WTC11 (cell line): ENCODE measurements around the gene BRD4. TPM values are rescaled to one million over a fixed set of nuclear protein-coding genes. Genes with fewer than 3 reads are reported as not detected.

Source experiments
- ATAC-seq: fragments of 200-7000 bp; cut with Tn5 transposase; 2 replicates; pipeline ENCODE4 v1.10.0; 2021; ENCODE audit warnings: mild to moderate bottlenecking, moderate library complexity
- CTCF ChIA-PET: fragments of 300-600 bp; sonication (Branson Sonifier 250); formaldehyde crosslinking; loops from one replicate; lab custom pipeline; 2021; ENCODE audit warnings: antibody characterized with exemption; lab: Charles Lee
- POLR2A ChIA-PET: fragments of 350-600 bp; sonication (Branson Sonifier 250); formaldehyde crosslinking; loops from one replicate; lab custom pipeline; 2021; ENCODE audit warnings: antibody characterized with exemption; lab: Charles Lee
- DNase-seq: peaks from one replicate; pipeline ENCODE4 v3.0.0; 2021; ENCODE audit warnings: low spot score
- H3K27ac Mint-ChIP-seq: 2 replicates; pipeline ENCODE4 v1.8.0; 2021; ENCODE audit warnings: mixed read lengths
- H3K27me3 Mint-ChIP-seq: 2 replicates; pipeline ENCODE4 v1.8.0; 2021; ENCODE audit warnings: low read depth, mild to moderate bottlenecking, moderate library complexity, mixed read lengths
- H3K36me3 Mint-ChIP-seq: 2 replicates; pipeline ENCODE4 v1.8.0; 2021; ENCODE audit warnings: mixed read lengths
- H3K4me1 Mint-ChIP-seq: 2 replicates; pipeline ENCODE4 v1.8.0; 2022; ENCODE audit warnings: mixed read lengths
- H3K4me3 Mint-ChIP-seq: 2 replicates; pipeline ENCODE4 v1.8.0; 2021; ENCODE audit warnings: mild to moderate bottlenecking, moderate library complexity, mixed read lengths
- H3K9me3 Mint-ChIP-seq: 2 replicates; pipeline ENCODE4 v1.8.0; 2021; ENCODE audit warnings: mixed read lengths
- ARID4B ChIP-seq: sonication (generic); formaldehyde crosslinking; IDR thresholded peaks from 2 replicates; pipeline ENCODE4 v1.8.0; 2023; ENCODE audit warnings: missing genetic modification reagents, mild to moderate bottlenecking, borderline replicate concordance
- ATF1 ChIP-seq: sonication (generic); formaldehyde crosslinking; IDR thresholded peaks from 2 replicates; pipeline ENCODE4 v1.8.1; 2023; ENCODE audit warnings: mild to moderate bottlenecking, moderate library complexity, missing genetic modification reagents
- EMX1 ChIP-seq: fragments of 250-450 bp; sonication (Bioruptor Pico); IDR thresholded peaks from 2 replicates; pipeline ENCODE4 v1.8.0; 2021; ENCODE audit warnings: mild to moderate bottlenecking
- FOXP1 ChIP-seq: sonication (generic); formaldehyde crosslinking; IDR thresholded peaks from 2 replicates; pipeline ENCODE4 v1.8.0; 2022; ENCODE audit warnings: missing genetic modification reagents, mild to moderate bottlenecking, moderate library complexity, borderline replicate concordance
- IRF1 ChIP-seq: sonication (generic); formaldehyde crosslinking; IDR thresholded peaks from 2 replicates; pipeline ENCODE4 v1.8.0; 2023; ENCODE audit warnings: missing genetic modification reagents
- NFATC4 ChIP-seq: fragments of 250-450 bp; sonication (Bioruptor Pico); IDR thresholded peaks from 2 replicates; pipeline ENCODE4 v1.9.0; 2021; ENCODE audit warnings: mild to moderate bottlenecking
- NR1H2 ChIP-seq: sonication (generic); formaldehyde crosslinking; IDR thresholded peaks from 2 replicates; pipeline ENCODE4 v1.9.0; 2021; ENCODE audit warnings: mild to moderate bottlenecking, moderate library complexity, missing genetic modification reagents
- PRRX2 ChIP-seq: fragments of 250-450 bp; sonication (Bioruptor Pico); IDR thresholded peaks from 2 replicates; pipeline ENCODE4 v1.8.0; 2021; ENCODE audit warnings: mild to moderate bottlenecking
- RELA ChIP-seq: sonication (generic); formaldehyde crosslinking; IDR thresholded peaks from 2 replicates; pipeline ENCODE4 v1.8.1; 2022; ENCODE audit warnings: missing genetic modification reagents, mild to moderate bottlenecking, borderline replicate concordance
- SOX15 ChIP-seq: fragments of 250-450 bp; sonication (Bioruptor Pico); IDR thresholded peaks from 2 replicates; pipeline ENCODE4 v1.9.0; 2021; ENCODE audit warnings: mild to moderate bottlenecking
- TCF7 ChIP-seq: sonication (generic); formaldehyde crosslinking; IDR thresholded peaks from 2 replicates; pipeline ENCODE4 v1.8.0; 2022; ENCODE audit warnings: mild to moderate bottlenecking, low read depth, missing genetic modification reagents, moderate library complexity
- ZBTB21 ChIP-seq: sonication (generic); formaldehyde crosslinking; IDR thresholded peaks from 2 replicates; pipeline ENCODE4 v1.8.1; 2023; ENCODE audit warnings: mild to moderate bottlenecking, missing genetic modification reagents, borderline replicate concordance
- ZMAT4 ChIP-seq: fragments of 250-450 bp; sonication (Bioruptor Pico); IDR thresholded peaks from 2 replicates; pipeline ENCODE4 v1.9.0; 2021; ENCODE audit warnings: mild to moderate bottlenecking
- total RNA-seq: library from RNA; stranded (reverse); gene quantifications from 3 replicates; pipeline ENCODE4 v1.2.3, GENCODE V29; 2021
- TF ChIP-seq, protein P1 (sequence below): fragments of 250-450 bp; sonication (Bioruptor Pico); IDR thresholded peaks from 2 replicates; pipeline ENCODE4 v1.9.0; 2021; ENCODE audit warnings: moderate library complexity, mild to moderate bottlenecking, inconsistent platforms, borderline replicate concordance
- TF ChIP-seq, protein P2 (sequence below): fragments of 200-600 bp; IDR thresholded peaks from 2 replicates; pipeline ENCODE4 v1.8.0; 2022; ENCODE audit warnings: antibody characterized with exemption
- TF ChIP-seq, protein P3 (sequence below): sonication (generic); formaldehyde crosslinking; conservative IDR thresholded peaks from 2 replicates; pipeline ENCODE4 v1.8.1; 2023; ENCODE audit warnings: mild to moderate bottlenecking, low read depth, missing genetic modification reagents, moderate library complexity
- TF ChIP-seq, protein P4 (sequence below): sonication (generic); formaldehyde crosslinking; IDR thresholded peaks from 2 replicates; pipeline ENCODE4 v1.8.1; 2022; ENCODE audit warnings: missing genetic modification reagents, borderline replicate concordance

BRD4 gene
- total RNA-seq, 1 experiment from 2014 or later: 128 TPM

DNA sequence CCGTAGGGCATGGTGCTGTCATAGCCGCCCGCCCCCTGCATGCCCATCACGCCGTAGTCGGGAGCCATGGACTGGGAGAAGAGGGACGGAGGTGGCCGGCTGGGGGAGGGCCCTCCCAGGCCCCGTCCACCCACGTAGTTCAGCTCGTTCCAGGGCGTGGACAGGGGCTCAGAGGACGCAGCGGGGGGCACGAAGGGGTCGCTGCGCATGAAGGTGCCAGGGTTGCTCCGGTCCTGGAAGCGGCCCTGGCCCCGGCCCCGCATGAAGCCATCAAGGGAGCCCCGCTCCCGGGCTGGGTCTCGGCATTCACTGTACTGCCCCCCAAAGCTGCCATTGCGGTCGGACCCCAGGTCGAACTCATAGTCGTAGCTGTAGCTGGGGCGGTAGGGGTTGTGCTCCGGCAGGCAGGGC is 40.6 kb upstream of the BRD4 start:
- DNase-seq: no peak
- POLR2A ChIA-PET: no interaction called here
- peaks cover 10% of the 10 kb centered on the region for H3K4me1 Mint-ChIP-seq

More for the DNA sequence above, 40.6 kb upstream of the BRD4 start:
- Mint-ChIP-seq H3K27ac (no peak overlapping the region), H3K36me3 (peaks cover 46% of the 10 kb centered on the region), H3K27me3 (no peaks in the 10 kb centered on the region), H3K9me3 (no peaks in the 10 kb centered on the region), H3K4me3 (no peak overlapping the region)
- no peak for ATAC-seq
- CTCF ChIA-PET: no interaction called here
- no peak for TF ChIP-seq ARID4B
- TF ChIP-seq, protein P1, sequence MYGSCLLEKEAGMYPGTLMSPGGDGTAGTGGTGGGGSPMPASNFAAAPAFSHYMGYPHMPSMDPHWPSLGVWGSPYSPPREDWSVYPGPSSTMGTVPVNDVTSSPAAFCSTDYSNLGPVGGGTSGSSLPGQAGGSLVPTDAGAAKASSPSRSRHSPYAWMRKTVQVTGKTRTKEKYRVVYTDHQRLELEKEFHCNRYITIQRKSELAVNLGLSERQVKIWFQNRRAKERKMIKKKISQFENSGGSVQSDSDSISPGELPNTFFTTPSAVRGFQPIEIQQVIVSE (CRISPR knock-in tag): no peak
- TF ChIP-seq, protein P2, sequence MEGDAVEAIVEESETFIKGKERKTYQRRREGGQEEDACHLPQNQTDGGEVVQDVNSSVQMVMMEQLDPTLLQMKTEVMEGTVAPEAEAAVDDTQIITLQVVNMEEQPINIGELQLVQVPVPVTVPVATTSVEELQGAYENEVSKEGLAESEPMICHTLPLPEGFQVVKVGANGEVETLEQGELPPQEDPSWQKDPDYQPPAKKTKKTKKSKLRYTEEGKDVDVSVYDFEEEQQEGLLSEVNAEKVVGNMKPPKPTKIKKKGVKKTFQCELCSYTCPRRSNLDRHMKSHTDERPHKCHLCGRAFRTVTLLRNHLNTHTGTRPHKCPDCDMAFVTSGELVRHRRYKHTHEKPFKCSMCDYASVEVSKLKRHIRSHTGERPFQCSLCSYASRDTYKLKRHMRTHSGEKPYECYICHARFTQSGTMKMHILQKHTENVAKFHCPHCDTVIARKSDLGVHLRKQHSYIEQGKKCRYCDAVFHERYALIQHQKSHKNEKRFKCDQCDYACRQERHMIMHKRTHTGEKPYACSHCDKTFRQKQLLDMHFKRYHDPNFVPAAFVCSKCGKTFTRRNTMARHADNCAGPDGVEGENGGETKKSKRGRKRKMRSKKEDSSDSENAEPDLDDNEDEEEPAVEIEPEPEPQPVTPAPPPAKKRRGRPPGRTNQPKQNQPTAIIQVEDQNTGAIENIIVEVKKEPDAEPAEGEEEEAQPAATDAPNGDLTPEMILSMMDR: no peak
- no peak for TF ChIP-seq NFATC4 (CRISPR knock-in tag)
- no peak for TF ChIP-seq SOX15 (CRISPR knock-in tag)
- TF ChIP-seq NR1H2 (CRISPR knock-in tag): no peak
- TF ChIP-seq PRRX2 (CRISPR knock-in tag): no peak
- TF ChIP-seq, protein P3, sequence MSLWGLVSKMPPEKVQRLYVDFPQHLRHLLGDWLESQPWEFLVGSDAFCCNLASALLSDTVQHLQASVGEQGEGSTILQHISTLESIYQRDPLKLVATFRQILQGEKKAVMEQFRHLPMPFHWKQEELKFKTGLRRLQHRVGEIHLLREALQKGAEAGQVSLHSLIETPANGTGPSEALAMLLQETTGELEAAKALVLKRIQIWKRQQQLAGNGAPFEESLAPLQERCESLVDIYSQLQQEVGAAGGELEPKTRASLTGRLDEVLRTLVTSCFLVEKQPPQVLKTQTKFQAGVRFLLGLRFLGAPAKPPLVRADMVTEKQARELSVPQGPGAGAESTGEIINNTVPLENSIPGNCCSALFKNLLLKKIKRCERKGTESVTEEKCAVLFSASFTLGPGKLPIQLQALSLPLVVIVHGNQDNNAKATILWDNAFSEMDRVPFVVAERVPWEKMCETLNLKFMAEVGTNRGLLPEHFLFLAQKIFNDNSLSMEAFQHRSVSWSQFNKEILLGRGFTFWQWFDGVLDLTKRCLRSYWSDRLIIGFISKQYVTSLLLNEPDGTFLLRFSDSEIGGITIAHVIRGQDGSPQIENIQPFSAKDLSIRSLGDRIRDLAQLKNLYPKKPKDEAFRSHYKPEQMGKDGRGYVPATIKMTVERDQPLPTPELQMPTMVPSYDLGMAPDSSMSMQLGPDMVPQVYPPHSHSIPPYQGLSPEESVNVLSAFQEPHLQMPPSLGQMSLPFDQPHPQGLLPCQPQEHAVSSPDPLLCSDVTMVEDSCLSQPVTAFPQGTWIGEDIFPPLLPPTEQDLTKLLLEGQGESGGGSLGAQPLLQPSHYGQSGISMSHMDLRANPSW (CRISPR knock-in tag): no peak
- no peak for TF ChIP-seq ZMAT4 (CRISPR knock-in tag)
- TF ChIP-seq EMX1 (CRISPR knock-in tag): no peak
- TF ChIP-seq ZBTB21 (CRISPR knock-in tag): no peak
- TF ChIP-seq RELA (CRISPR knock-in tag): no peak
- TF ChIP-seq, protein P4, sequence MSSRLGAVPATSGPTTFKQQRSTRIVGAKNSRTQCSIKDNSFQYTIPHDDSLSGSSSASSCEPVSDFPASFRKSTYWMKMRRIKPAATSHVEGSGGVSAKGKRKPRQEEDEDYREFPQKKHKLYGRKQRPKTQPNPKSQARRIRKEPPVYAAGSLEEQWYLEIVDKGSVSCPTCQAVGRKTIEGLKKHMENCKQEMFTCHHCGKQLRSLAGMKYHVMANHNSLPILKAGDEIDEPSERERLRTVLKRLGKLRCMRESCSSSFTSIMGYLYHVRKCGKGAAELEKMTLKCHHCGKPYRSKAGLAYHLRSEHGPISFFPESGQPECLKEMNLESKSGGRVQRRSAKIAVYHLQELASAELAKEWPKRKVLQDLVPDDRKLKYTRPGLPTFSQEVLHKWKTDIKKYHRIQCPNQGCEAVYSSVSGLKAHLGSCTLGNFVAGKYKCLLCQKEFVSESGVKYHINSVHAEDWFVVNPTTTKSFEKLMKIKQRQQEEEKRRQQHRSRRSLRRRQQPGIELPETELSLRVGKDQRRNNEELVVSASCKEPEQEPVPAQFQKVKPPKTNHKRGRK (CRISPR knock-in tag): no peak
- no peak for TF ChIP-seq ATF1 (CRISPR knock-in tag)
- no peak for TF ChIP-seq IRF1 (CRISPR knock-in tag)
- no peak for TF ChIP-seq FOXP1 (CRISPR knock-in tag)
- TF ChIP-seq TCF7: no peak
